Glutamatergic neuron (in vitro differentiated cells): ENCODE results near the gene KDM5B. TPM values are rescaled to one million over a fixed set of nuclear protein-coding genes. Genes with fewer than 3 reads are reported as not detected.
A peak's percentile ranks its signal among the peaks of the same experiment; 100 is the strongest.

Experiments
- DNase-seq: peaks from one replicate; pipeline ENCODE4 v3.0.0; 2022
- H3K27ac Mint-ChIP-seq: one replicate; pipeline ENCODE4 v1.8.0; 2020; ENCODE audit warnings: mild to moderate bottlenecking, mixed read lengths, inconsistent platforms; ENCODE audit not compliant: unreplicated experiment
- H3K27me3 Mint-ChIP-seq: one replicate; pipeline ENCODE4 v1.8.0; 2020; ENCODE audit warnings: mild to moderate bottlenecking, moderate library complexity, mixed read lengths, inconsistent platforms; ENCODE audit not compliant: unreplicated experiment
- H3K36me3 Mint-ChIP-seq: one replicate; pipeline ENCODE4 v1.8.0; 2020; ENCODE audit warnings: mild to moderate bottlenecking, mixed read lengths, inconsistent platforms; ENCODE audit not compliant: unreplicated experiment
- H3K4me1 Mint-ChIP-seq: one replicate; pipeline ENCODE4 v1.8.0; 2020; ENCODE audit warnings: mild to moderate bottlenecking, low read depth, mixed read lengths, inconsistent platforms; ENCODE audit not compliant: unreplicated experiment
- H3K4me3 Mint-ChIP-seq: one replicate; pipeline ENCODE4 v1.8.0; 2020; ENCODE audit warnings: mild to moderate bottlenecking, mixed read lengths, inconsistent platforms; ENCODE audit not compliant: unreplicated experiment
- H3K9me3 Mint-ChIP-seq: one replicate; pipeline ENCODE4 v1.8.0; 2020; ENCODE audit warnings: mild to moderate bottlenecking, moderate library complexity, mixed read lengths, inconsistent platforms; ENCODE audit not compliant: unreplicated experiment
- total RNA-seq: library from RNA; stranded (reverse); fragmentation: NEBNext Ultra II Directional; extraction: Animal tissue kit (Norgen Biotek cat#: 25700); gene quantifications from one replicate; pipeline ENCODE4 v1.2.1, GENCODE V29; 2021; ENCODE audit not compliant: unreplicated experiment
- TF ChIP-seq, protein P1 (sequence below): fragments of 200-600 bp; sonication (generic); IDR thresholded peaks from one replicate; pipeline ENCODE4 v1.5.0; 2021; ENCODE audit not compliant: partially characterized antibody, unreplicated experiment

The KDM5B gene
- total RNA-seq, 1 donor from 2014 or later = 338 TPM

DNA sequence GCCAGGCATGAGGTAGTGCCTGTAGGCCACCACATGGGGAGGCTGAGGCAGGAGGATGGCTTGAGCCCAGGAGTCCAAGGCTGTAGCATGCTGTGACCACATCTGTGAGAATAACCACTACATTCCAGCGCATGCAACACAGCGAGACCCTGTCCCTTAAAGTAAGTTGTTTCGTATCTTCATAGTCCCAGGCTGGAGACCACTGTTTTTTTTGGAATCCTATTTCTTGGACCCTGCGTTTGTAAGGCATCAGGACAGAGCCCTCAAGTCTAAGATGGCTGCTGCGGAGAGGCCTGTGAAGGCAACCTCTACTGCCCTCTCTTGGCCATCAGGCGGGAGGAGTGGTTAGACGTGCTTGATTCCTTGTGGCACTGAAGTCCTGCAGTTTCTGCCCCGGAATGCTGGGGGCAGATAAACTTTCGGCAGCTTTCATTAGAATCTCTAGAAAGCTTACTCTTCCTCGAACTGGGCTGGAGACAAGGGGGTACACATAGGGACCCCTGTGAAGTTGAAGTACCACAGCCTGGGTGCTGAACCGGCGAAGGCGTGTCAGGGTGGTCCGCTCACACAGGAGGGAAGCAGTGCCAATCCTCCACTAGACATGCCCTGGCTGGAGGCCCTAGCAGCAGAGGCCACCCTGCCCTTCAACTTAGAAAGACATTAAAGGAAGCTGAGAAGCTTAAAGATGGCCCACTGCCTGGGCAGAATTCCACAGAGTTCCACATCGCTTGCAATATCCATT, 44.1 kb upstream of the KDM5B start:
- Mint-ChIP-seq H3K27ac (no peak overlapping the region), H3K36me3 (no peaks in the 10 kb centered on the region), H3K4me1 (peaks cover 2% of the 10 kb centered on the region), H3K27me3 (no peaks in the 10 kb centered on the region), H3K9me3 (no peaks in the 10 kb centered on the region), H3K4me3 (no peak overlapping the region)
- TF ChIP-seq, protein P1, sequence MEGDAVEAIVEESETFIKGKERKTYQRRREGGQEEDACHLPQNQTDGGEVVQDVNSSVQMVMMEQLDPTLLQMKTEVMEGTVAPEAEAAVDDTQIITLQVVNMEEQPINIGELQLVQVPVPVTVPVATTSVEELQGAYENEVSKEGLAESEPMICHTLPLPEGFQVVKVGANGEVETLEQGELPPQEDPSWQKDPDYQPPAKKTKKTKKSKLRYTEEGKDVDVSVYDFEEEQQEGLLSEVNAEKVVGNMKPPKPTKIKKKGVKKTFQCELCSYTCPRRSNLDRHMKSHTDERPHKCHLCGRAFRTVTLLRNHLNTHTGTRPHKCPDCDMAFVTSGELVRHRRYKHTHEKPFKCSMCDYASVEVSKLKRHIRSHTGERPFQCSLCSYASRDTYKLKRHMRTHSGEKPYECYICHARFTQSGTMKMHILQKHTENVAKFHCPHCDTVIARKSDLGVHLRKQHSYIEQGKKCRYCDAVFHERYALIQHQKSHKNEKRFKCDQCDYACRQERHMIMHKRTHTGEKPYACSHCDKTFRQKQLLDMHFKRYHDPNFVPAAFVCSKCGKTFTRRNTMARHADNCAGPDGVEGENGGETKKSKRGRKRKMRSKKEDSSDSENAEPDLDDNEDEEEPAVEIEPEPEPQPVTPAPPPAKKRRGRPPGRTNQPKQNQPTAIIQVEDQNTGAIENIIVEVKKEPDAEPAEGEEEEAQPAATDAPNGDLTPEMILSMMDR = peak; percentile 28
- peak; percentile 57 for DNase-seq

DNA sequence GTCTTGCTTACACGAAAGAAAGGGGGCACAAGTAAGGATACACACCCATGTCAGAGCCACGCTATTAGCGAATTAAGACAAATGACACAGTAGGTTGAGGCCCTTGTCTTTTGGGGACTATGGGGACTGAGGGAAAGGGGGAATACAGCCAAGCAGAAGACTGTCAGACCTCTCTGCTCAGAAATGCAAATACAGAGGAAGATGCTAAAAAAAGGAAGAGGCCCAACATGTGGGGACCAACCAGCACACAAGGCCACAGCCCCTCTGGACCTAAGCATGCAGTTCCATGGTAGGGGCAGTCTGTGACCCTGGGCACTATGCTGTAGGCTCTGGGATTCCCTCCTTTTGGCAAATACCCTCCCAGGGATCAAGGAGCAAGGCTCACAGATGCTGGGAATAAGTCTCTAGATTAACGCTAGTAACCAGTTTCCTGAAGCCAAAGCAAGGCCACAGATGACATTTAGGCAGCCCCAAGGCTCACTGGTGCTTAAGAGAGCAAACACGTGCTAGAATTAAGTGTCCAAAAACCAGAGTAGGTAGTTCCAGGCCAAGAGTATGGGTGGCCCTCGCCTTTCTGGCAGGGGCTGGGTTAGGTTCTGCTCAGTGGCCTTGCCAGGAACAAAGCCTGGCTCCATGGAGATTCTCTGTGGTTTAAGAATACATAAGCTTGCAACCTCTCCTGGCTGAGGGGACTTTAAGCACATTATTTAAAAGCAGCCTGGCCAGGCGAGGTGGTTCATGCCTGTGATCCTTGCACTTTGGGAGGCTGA, 42.6 kb upstream of the KDM5B start:
- Mint-ChIP-seq H3K4me1 (peaks cover 2% of the 10 kb centered on the region), H3K4me3 (no peak overlapping the region), H3K27ac (no peak overlapping the region), H3K36me3 (no peaks in the 10 kb centered on the region), H3K9me3 (no peaks in the 10 kb centered on the region), H3K27me3 (no peaks in the 10 kb centered on the region)
- DNase-seq = no peak
- TF ChIP-seq, protein P1 = no peak

DNA sequence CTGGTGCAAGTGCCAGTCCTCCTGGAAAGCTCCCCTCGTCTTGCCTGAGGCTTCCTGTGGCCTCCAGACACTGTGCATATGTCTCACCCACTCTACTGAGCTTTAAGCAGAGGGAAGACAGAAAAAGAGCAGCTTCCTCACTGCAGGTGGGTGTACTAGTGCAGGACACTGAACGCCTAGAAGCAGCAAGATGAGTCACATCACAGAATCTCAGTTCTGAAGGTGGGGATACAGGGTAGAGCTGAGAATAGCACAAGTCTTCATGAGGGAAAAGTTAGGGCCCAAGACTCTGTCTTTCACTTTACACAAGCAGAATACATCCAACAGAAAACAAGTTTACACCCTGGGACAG, 39.9 kb upstream of the KDM5B start:
- Mint-ChIP-seq H3K4me1 (no peaks in the 10 kb centered on the region), H3K27me3 (no peaks in the 10 kb centered on the region), H3K36me3 (no peaks in the 10 kb centered on the region), H3K4me3 (no peak overlapping the region), H3K27ac (no peak overlapping the region), H3K9me3 (no peaks in the 10 kb centered on the region)
- no peak for DNase-seq
- TF ChIP-seq, protein P1 = no peak

DNA sequence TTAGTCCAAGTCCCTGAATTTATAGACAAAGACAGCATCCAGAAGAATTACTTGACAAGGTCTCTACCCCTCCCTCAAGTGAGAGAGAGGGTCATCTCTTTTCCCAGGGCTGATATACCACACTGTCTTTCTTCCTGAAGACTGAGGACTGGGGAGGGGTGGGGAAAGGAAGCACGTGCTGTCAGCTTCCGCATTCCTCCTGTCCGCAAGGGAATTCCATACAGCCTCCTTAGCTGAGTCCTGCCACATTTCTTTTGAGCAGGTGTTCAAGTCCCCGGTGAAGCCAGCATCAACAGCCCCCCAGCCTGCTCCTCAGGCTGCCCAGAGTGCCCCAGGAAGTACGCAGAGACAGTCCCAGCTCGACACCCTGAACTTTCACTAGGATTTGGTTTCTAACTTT, 36.7 kb upstream of the KDM5B start:
- no peak overlapping the region for H3K27ac Mint-ChIP-seq
- H3K36me3 Mint-ChIP-seq = no peaks in the 10 kb centered on the region
- no peaks in the 10 kb centered on the region for H3K27me3 Mint-ChIP-seq
- no peak overlapping the region for H3K4me3 Mint-ChIP-seq
- TF ChIP-seq, protein P1 = no peak
- H3K9me3 Mint-ChIP-seq = no peaks in the 10 kb centered on the region
- DNase-seq = no peak
- no peaks in the 10 kb centered on the region for H3K4me1 Mint-ChIP-seq

DNA sequence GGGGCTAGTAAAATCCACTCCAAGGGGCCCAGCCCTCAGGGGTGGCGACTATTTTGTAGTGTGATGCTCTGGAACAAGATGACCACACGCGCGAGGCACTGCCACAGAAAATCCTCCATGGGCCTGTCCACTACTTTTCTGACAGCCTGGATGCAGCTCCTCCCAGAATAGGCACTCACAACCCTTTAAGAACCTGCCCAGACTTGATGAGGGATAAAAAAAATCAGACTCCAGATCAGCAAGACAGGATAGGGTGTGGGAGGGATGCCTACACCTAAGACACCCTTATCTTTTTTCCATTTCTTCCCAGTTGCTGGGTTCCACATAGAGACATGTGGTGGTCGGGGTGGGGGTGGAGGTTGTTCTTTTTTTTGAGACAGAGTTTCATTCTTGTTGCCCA, 36.0 kb upstream of the KDM5B start:
- Mint-ChIP-seq H3K4me1 (no peaks in the 10 kb centered on the region), H3K27me3 (no peaks in the 10 kb centered on the region), H3K9me3 (peaks cover 1% of the 10 kb centered on the region), H3K4me3 (no peak overlapping the region), H3K27ac (no peak overlapping the region), H3K36me3 (no peaks in the 10 kb centered on the region)
- TF ChIP-seq, protein P1 = no peak
- no peak for DNase-seq
